ENCODE data around the gene NLE1.

NLE1 gene

GRCh38 chr17:35167046-35167445, 24.9 kb upstream of the NLE1 start:
- Histone ChIP-seq H3K4me3 (ENCODE audit: low read depth, low read length) (no peak overlapping the region), H3K36me3 (no peaks in the 10 kb centered on the region), H3K27me3 (peaks cover 45% of the 10 kb centered on the region), H3K9me3 (no peaks in the 10 kb centered on the region), H3K4me1 (no peaks in the 10 kb centered on the region)
- TF ChIP-seq CTCF (IDR thresholded peaks at IDR 0.05; ENCODE audit: low read depth, low read length) = no peak
- no peak for DNase-seq

- H3K9me3 ChIP-seq = no peaks in the 10 kb centered on the region
These were observed 24.4 kb upstream of the NLE1 start for GRCh38 chr17:35166526-35166925.

GRCh38 chr17:35164716-35165115, 22.6 kb upstream of the NLE1 start:
- Histone ChIP-seq H3K4me3 (ENCODE audit: low read depth, low read length) (no peak overlapping the region), H3K9me3 (no peaks in the 10 kb centered on the region), H3K4me1 (no peaks in the 10 kb centered on the region), H3K36me3 (no peaks in the 10 kb centered on the region), H3K27me3 (peaks cover 48% of the 10 kb centered on the region)
- DNase-seq = no peak
- TF ChIP-seq CTCF (IDR thresholded peaks at IDR 0.05; ENCODE audit: low read depth, low read length) = no peak

More at GRCh38 chr17:35166526-35166925, 24.4 kb upstream of the NLE1 start:
- TF ChIP-seq CTCF (IDR thresholded peaks at IDR 0.05; ENCODE audit: low read depth, low read length) = no peak
- no peak overlapping the region for H3K4me3 ChIP-seq (ENCODE audit: low read depth, low read length)
- H3K27me3 ChIP-seq = peaks cover 47% of the 10 kb centered on the region
- no peaks in the 10 kb centered on the region for H3K4me1 ChIP-seq
- DNase-seq = no peak
- H3K36me3 ChIP-seq = no peaks in the 10 kb centered on the region

GRCh38 chr17:35163886-35164285, 21.8 kb upstream of the NLE1 start:
- no peaks in the 10 kb centered on the region for H3K9me3 ChIP-seq
- no peaks in the 10 kb centered on the region for H3K4me1 ChIP-seq
- H3K27me3 ChIP-seq = peaks cover 46% of the 10 kb centered on the region
- H3K4me3 ChIP-seq (ENCODE audit: low read depth, low read length) = no peak overlapping the region
- no peak for DNase-seq
- H3K36me3 ChIP-seq = no peaks in the 10 kb centered on the region
- TF ChIP-seq CTCF (IDR thresholded peaks at IDR 0.05; ENCODE audit: low read depth, low read length) = no peak

GRCh38 chr17:35162755-35163154, 20.7 kb upstream of the NLE1 start:
- no peaks in the 10 kb centered on the region for H3K36me3 ChIP-seq
- DNase-seq = no peak
- H3K4me3 ChIP-seq (ENCODE audit: low read depth, low read length) = no peak overlapping the region
- H3K9me3 ChIP-seq = no peaks in the 10 kb centered on the region
- H3K27me3 ChIP-seq = peaks cover 43% of the 10 kb centered on the region
- no peak for TF ChIP-seq CTCF (IDR thresholded peaks at IDR 0.05; ENCODE audit: low read depth, low read length)
- no peaks in the 10 kb centered on the region for H3K4me1 ChIP-seq

GRCh38 chr17:35161281-35161761, 19.2 kb upstream of the NLE1 start:
- H3K9me3 ChIP-seq = no peaks in the 10 kb centered on the region
- no peak for DNase-seq
- no peaks in the 10 kb centered on the region for H3K36me3 ChIP-seq
- no peak overlapping the region for H3K4me3 ChIP-seq (ENCODE audit: low read depth, low read length)
- peaks cover 37% of the 10 kb centered on the region for H3K27me3 ChIP-seq
- no peak for TF ChIP-seq CTCF (IDR thresholded peaks at IDR 0.05; ENCODE audit: low read depth, low read length)
- H3K4me1 ChIP-seq = no peaks in the 10 kb centered on the region

All from BE2C (cell line).